Measurements from ENCODE around the gene LILRB2.

DNA sequence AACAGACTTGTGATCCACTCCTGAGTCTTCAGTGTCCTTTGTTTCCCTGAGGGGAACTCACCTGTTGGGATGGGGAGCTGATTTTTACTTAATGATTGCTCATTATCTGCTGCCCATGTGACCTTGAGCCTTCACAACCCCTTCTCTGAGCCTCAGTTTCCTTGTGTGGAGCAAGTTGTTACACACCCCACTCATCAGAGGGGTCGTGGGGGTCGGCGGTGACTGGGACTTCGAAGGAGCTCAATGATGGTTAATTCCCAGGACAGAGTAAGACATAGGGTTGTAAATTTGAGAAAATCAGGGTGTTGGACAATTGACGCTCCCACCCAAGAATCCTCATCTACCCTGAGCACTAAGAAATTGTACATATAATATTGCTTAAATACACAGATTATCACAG lies 18.6 kb upstream of the LILRB2 start:
- TF ChIP-seq, protein P1, sequence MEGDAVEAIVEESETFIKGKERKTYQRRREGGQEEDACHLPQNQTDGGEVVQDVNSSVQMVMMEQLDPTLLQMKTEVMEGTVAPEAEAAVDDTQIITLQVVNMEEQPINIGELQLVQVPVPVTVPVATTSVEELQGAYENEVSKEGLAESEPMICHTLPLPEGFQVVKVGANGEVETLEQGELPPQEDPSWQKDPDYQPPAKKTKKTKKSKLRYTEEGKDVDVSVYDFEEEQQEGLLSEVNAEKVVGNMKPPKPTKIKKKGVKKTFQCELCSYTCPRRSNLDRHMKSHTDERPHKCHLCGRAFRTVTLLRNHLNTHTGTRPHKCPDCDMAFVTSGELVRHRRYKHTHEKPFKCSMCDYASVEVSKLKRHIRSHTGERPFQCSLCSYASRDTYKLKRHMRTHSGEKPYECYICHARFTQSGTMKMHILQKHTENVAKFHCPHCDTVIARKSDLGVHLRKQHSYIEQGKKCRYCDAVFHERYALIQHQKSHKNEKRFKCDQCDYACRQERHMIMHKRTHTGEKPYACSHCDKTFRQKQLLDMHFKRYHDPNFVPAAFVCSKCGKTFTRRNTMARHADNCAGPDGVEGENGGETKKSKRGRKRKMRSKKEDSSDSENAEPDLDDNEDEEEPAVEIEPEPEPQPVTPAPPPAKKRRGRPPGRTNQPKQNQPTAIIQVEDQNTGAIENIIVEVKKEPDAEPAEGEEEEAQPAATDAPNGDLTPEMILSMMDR (conservative IDR thresholded peaks at IDR 0.05): no peak
- no peak for TF ChIP-seq EZH2 (IDR thresholded peaks at IDR 0.05; ENCODE audit: low read depth)
